HG03378 (cell line): ENCODE measurements around the gene SERPIND1.
"Not testable (repeated sequence)": the region's sequence is repeated elsewhere in the genome, so short reads cannot be mapped to it uniquely, and the experiment has no call there.

Source experiments
- ATAC-seq: cut with Tn5 transposase; IDR thresholded peaks from one replicate; pipeline ENCODE4 v1.9.1; 2021; ENCODE audit warnings: mild to moderate bottlenecking, moderate library complexity; ENCODE audit not compliant: unreplicated experiment

Gene SERPIND1

DNA sequence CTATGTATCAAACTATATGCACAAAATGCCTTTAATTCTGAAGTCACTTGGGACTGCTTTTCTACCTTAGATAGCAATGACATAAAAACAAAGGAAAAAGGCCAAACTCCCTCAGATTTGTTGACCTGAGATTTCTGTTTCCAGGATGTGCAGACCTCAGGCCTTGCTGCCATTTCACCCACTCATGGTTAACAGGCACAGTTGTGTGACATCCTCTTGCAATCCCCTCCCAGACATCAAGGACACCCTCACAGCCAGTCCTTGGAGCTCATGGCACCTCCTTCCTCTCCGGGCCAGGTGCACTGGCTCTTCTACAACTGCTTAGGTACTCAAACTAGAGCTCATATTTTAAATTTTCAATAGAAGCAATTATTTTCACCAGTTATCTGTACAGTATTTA is 37.3 kb downstream of the SERPIND1 start:
- no peak for ATAC-seq

DNA sequence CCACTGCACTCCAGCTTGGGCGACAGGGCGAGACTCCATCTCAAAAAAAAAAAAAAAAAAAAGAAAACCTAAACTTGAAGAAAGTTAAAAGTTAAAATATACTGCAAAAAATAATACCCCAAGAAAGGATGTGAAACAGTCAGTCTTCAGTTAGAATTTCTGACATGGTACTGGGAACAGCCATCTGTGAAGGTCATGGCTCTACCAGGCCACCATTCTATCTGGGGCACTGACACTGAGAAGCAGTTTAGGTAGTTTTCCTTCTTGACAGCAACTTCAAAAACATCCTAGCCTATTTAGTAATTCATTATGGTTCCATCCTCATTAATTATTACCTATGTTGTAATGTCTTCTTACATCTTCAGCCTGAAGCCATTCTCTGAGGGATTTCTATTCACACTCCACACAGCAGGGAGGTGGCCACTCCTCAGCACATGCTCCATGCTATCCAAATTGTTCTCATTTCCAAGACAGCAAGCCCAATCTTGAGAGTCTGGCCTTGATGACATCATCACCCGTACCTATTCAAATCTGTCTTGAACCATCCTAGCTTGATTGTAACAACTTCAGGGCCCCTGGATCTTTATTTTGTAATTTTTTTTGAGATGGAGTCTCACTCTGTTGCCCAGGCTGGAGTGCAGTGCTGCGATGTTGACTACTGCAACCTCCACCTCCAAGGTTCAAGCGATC is 38.2 kb downstream of the SERPIND1 start:
- ATAC-seq, result no peak

DNA sequence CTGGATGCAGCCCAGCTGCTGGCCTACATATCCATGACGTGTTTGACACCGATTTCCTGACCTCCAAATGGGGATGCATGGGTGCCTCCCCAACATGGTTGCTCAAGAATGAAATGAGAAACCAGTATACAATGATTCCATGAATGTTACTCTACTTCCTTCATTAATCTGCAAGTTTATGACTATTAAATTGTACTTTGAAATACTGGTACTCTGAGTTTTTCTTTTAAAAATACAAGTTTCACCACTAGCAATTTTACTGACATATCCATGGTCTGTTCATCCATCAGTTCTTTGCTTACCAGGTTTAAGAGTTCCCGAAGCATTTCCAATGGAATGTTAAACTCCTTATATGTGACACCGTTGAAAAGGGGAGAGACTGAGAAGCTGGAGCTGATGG is 39.1 kb downstream of the SERPIND1 start:
- ATAC-seq, result no peak

DNA sequence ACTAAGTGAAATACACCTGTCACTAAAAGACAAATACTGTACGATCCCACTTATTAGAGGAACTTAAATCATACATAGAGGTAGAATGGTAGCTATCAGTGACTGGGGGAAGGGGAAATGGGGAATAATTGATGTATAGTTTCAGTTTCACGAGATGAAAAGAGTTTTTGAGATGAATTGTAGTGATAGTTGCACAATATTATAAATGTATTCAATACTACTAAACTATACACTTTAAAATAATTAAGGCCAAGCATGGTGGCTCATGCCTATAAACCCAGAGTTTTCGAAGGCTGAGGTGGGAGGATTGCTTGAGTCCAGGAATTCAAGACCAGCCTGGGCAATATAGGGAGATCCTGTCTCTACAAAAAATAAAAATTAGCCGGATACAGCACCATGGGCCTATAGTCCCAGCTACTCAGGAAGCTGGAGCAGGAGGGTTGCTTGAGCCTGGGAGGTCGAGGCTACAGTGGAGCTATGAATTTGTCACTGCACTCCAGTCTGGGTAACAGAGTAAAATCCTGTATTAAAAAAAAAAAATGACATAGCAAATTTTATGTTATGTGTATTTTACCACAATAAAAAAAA is 40.4 kb downstream of the SERPIND1 start:
- ATAC-seq, result no peak

DNA sequence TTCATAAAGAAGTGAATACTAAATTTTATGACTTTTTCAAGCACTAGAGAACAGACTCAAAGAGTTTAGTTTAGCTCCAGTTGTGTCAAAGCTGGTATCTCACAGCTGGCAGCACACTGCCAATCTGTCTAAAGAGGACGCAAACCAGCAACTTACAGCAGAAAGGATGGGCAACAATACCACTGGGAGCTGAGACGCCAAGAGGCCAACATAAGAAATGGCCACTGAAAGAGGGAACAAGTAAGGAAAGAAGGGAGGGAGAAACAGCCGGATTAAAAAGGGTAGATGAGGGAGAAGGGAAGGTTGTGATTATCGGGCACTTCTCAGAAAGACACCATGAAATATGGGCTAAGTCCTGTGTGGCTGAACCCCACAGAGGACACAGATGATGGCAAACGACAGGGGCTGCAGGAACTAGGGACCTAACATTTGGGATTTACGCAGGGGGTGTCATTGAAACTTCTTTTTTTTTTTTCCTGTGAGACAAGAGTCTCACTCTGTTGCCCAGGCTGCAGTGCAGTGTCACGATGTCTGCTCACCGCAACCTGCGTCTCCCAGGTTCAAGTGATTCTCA is 41.7 kb downstream of the SERPIND1 start:
- ATAC-seq, result no peak

DNA sequence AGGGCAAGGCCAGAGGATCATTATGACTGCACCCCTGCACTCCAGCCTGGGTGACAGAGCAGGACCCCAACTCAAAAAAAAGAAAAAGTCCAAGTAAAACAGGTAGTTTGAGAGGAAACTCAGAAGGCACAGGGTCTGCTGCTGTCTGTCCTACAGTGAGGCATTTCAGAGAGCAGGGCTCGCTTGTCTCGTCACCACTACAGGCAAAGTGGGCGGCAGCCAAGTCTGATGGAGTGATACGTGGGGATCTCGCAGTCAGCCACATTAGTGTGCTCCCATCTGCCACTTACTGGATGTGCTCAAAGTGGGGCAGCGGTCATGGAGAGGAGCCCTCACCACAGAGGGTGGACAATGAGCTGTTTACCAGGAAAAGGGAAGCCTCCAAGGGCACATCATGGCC is 42.6 kb downstream of the SERPIND1 start:
- no peak for ATAC-seq

DNA sequence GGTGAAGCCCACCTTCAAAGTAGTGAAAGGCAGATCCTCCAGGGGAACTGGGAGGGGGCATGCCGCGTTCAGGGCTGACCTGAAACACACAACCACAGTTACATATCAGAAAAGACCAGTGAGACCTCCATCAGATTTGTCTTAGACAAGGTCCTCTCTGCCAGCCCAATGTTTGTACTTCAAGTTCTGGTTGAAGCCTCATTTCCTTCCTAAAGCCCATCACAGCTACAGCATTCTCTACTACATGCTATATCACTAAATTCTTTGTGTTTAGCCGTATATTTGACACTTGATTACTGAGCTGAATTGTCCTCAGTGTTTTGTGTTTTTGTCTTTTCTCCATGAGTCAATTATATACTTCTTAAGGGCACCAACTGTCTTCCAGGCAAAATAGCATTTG is 44.6 kb downstream of the SERPIND1 start:
- ATAC-seq, result no peak

DNA sequence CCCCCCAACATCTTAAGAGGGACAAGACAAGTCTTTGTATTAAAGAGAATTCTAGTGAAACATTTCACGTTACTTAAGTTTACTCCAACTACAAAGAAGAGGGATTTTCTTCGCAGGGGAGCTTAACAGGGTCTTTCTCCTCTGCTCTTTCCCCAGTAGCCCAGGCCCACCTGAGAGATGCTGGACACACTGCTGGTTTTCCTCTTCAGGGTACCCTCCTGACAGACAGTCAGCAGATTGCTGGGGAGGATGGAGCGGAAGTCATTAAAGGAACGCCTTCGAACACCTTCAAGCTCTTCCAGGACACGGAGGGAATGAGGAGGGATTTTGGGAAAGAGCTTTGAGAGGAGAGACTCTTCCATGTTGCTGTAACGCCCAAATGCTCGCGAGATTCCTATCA is 45.6 kb downstream of the SERPIND1 start:
- no peak for ATAC-seq

DNA sequence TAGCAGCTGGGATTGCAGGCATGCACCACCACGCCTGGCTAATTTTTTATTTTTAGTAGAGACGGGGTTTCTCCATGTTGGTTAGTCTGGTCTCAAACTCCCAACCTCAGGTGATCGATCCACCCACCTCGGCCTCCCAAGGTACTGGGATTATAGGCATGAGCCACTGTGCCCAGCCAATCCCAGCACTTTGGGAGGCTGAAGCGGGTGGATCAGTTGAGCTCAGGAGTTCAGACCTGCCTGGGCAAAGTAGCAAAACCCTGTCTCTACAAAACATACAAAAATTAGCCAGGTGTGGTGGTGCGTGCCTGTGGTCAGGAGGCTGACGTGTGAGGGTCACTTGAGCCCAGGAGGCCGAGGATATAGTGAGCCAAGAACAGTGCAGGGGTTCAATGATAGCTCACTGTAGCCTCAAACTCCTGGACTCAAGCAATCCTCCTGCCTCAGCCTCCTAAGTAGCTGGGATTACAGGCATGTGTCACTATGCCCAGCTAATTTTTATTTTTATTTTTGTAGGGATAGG is 47.9 kb downstream of the SERPIND1 start:
- ATAC-seq, result not testable (repeated sequence)

DNA sequence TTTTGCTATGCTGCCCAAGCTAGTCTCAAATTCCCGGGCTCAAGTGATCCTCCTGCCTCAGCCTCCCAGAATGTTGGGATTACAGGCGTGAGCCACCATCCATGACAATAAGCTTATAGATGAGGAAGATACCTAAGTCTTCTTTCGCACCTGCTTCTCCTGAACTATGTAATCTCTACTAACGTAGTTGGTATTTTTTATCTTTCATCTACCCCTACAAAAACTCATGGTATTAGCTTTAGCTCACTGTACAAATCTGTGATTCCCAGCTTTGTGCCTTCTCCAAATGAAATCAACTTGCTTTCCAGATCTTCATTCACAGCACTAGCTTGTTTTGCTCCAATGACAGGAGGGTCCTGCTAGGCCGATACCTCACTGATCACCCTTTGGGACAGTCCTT is 48.3 kb downstream of the SERPIND1 start:
- no peak for ATAC-seq

DNA sequence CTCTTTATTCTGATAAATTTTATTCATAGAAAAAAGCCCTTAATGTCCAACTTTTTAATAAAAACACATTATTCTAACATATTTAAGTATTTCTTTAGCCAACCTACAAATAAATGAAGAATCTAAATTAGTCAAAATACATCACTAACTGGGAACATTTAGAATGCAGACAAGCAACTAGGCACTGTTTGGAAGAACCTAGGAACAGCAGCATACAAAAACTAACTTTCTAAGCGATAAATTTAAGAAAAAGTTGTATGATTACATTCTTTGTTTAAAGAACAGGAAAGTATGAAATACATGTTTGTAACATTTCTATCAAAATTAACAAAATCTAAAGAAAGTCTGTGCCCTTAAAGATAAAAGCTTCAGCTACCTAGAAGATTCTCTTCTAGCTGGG is 49.4 kb downstream of the SERPIND1 start:
- ATAC-seq, result no peak

DNA sequence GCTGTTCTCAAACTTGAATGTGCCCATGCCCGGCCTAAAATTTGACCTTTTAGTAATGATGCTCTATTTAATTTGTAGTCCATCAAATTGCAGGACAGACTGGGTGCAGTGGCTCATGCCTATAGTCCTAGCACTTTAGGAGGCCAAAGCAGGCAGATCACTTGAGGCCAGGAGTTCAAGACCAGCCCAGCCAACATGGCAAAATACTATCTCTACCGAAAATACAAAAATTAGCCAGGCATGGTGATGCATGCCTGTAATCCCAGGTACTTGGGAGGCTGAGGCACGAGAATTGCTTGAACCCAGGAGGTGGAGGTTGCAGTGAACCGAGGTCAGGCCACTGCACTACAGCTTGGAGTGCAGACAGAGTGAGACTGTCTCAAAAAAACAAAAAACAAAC is 51.3 kb downstream of the SERPIND1 start:
- not testable (repeated sequence) for ATAC-seq

DNA sequence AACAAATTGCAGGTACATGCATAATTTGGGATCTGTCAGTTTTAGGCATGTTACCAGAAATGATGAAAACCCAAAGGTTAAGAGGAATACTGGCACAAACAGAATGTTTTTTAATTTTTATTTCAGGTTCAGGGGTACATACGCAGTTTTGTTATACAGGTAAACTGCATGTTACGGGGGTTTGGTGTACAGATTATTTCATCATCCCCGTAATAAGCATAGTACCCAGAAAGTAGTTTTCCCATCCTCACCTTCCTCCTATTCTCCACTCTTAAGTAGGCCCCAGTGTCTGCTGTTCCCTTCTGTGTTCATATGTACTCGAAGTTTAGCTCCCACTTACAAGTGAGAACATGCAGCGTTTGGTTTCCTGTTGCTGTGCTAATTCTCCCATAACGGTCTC is 51.7 kb downstream of the SERPIND1 start:
- ATAC-seq, result no peak

DNA sequence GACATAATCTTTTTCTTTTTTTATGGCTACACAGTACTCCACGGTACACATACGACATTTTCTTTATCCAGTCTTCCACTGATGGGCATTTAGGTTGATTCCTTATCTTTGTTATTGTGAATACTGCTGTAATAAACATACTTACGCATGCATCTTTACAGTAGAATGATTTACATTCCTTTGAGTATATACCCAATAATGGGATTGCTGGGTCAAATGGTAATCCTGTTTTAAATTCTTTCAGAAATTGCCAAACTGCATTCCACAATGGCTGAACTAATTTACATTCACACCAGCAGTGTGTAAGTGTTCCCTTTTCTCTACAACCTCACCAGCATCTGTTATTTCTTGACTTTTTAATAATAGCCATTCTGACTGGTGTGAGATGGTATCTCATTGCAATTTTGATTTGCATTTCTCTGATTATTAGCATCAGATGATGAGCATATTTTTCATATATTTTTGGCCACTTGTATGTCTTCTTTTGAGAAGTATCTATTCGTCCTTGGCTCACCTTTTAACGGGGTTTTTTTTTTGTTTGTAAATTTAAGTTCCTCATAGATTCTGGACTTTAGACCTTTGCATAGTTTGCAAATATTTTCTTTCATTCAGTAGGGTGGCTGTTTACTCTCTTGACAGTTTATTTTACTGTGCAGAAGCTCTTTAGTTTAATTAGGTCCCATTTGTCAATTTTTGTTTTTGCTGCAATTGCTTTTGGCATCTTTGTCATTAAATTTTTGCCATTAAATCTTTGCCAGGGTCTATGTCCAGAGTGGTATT is 52.6 kb downstream of the SERPIND1 start:
- not testable (repeated sequence) for ATAC-seq

DNA sequence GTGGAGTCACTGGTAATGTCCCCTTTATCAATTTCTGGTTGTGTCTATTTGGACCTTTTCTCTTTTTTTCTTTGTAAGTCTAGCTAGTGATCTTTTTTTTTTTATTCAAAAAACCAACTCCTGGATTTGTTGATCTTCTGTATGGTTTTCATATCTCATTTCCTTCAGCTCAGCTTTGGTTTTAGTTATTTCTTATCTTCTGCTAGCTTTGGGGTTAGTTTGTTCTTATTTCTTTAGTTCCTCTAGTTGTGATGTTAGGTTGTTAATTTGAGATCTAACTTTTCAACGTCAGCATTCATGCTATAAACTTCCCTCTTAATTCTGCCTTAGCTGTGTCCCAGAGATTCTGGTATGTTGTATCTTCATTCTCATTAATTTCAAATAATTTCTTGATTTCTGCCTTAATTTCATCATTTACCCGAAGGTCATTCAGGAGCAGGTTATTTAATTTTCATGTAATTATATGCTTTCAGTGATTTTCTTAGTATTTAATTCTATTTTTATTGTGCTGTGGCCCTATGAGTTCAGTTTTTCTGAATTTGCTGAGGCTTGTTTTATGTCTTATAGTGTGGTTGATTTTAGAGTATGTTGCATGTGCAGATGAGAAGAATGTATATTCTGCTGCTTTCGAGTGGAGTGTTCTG is 55.7 kb downstream of the SERPIND1 start:
- no peak for ATAC-seq

DNA sequence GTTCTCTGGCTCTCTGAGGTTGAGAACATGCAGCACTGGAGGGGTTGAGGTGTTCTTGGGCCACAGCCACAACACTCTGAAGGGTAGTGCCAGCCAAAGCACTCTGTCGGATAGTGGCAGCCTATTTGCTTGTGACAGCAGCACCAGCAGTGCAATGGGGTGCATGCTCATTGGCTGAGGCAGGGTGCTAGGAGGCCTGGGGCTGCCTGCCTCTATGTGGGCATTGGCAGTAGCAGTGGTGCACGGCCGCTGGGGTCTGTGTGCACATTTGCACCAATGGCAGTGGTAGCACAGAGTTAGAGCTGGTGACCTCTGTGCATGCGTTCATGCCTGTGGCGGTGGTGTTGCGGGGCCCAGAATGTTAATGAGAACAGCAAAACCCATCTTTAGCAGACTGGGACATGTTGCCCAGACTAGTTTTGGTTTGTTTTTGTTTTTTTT is 59.3 kb downstream of the SERPIND1 start:
- ATAC-seq, result no peak

DNA sequence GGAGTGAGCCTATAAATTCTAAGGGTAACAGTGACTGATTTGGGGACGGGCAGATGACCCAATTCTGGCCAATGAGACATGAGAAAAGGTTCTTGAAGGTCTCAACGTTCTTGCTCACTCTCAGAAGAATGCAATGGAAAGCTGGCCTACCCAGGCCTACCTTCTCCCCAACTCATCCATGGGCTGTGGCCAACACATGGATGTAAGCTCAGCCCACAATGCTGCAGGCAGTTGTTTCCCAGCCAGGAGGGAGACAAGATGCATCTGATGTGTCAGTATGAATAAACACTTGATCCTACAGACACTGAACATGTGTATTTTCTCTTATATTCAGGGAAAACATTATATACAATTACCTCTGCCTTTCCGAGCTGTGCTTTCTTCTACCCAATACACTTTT is 60.3 kb downstream of the SERPIND1 start:
- ATAC-seq, result no peak

DNA sequence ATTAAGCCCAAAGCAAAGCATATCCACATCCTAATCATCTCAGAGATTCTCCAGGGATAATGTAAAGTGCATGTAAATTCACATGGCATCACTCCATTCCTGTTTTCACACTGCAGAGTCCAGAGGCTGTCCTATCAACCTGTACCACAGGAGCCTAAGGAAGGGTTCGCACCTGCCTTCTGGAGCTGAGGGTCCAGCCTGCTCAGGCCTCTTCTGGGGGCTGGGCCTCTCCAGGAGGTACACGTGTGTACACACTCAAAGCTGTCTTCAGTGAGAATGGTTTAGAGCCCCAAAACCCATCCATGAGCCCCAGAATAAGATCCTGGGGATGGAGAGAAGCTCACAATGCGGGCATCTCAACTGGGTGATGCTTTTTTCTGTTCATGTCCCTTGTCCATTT is 60.8 kb downstream of the SERPIND1 start:
- no peak for ATAC-seq
